ENCODE measurements around the gene CDC42EP1. TPM values are rescaled to one million over a fixed set of nuclear protein-coding genes. Genes with fewer than 3 reads are reported as not detected.
A peak's percentile ranks its signal among the peaks of the same experiment; 100 is the strongest.

CDC42EP1 gene
- total RNA-seq, 1 experiment from 2014 or later: 43.9 TPM

DNA sequence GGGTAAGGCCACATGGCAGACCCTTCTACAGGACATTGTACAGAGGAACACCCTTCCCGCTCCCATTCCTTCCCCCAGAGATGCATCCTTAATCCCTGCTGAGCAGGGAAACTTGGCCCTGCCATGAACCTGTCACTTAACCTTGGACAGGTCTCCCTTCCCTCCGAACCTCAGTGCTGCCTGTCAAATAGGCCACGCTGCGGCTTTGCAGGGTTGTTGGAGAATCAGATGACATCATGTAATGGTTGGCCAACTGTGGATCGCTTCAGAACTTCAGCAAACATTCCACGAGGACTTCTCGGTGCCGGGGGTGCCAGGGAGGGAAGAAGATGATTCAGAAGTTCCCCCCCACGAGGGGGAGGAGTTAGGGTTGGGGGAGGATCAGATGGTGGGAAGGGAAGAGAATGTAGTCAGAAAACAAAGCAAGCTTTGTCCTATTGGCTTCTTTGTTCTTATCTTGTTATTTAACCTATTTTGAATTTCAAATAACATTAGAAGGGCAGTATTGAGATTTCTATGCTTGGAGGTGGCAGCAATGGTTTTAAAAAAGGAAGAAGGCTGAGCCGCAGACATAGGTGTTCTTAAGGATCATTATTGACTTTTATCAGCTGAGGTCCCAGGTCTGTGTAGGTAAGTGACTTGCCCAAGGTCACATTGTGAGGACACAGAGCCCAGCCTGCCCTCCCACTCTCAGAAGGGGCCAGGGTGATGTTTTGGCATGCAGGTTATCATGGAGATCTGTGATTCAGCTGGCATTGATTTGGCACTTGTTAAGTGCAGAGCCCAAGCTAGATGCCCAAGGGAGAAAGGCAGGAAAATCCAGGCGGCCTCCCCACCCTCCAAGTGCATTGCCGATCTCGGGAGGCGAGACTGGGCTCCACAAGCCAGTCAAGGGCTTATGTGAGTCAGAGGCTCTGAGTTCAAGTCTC is 3.1 kb downstream of the CDC42EP1 start:
- peak; percentile 92 for DNase-seq
- Histone ChIP-seq H3K4me3 (ENCODE audit: low read length) (peak overlapping the region; percentile 44; the same call in 1 of the 2 replicates), H3K9me2 (replicated peaks; ENCODE audit: low read length) (no peaks in the 10 kb centered on the region), H2AFZ (ENCODE audit: low read length) (no peak overlapping the region), H3F3A (ENCODE audit: low read length, unreplicated experiment) (peaks cover 5% of the 10 kb centered on the region), H3K36me3 (ENCODE audit: low read depth, low read length) (peaks cover 8% of the 10 kb centered on the region), H3K9me3 (ENCODE audit: low read length) (no peaks in the 10 kb centered on the region), H3K79me2 (ENCODE audit: low read length) (peaks cover 63% of the 10 kb centered on the region), H3K27me3 (ENCODE audit: low read length) (no peaks in the 10 kb centered on the region), H3K27ac (ENCODE audit: low read length) (peak overlapping the region; percentile 75), H3K4me2 (ENCODE audit: low read length) (peak overlapping the region; percentile 99), H3K9ac (ENCODE audit: low read length) (peak overlapping the region; percentile 15; the same call in 1 of the 2 replicates), H4K20me1 (ENCODE audit: low read length) (peaks cover 17% of the 10 kb centered on the region), H3K4me1 (ENCODE audit: insufficient read depth, low read length) (peaks cover 50% of the 10 kb centered on the region)
- peak; percentile 47 for ATAC-seq
- POLR2A ChIA-PET (ENCODE audit: unreplicated experiment): interaction anchor here (0.7 to 0.9 kb wide), 2 partner anchors 21 to 232 kb away, joined by 3 to 6 read pairs; no protein-coding TSS in a partner anchor
- TF ChIP-seq, protein P1, sequence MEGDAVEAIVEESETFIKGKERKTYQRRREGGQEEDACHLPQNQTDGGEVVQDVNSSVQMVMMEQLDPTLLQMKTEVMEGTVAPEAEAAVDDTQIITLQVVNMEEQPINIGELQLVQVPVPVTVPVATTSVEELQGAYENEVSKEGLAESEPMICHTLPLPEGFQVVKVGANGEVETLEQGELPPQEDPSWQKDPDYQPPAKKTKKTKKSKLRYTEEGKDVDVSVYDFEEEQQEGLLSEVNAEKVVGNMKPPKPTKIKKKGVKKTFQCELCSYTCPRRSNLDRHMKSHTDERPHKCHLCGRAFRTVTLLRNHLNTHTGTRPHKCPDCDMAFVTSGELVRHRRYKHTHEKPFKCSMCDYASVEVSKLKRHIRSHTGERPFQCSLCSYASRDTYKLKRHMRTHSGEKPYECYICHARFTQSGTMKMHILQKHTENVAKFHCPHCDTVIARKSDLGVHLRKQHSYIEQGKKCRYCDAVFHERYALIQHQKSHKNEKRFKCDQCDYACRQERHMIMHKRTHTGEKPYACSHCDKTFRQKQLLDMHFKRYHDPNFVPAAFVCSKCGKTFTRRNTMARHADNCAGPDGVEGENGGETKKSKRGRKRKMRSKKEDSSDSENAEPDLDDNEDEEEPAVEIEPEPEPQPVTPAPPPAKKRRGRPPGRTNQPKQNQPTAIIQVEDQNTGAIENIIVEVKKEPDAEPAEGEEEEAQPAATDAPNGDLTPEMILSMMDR (conservative IDR thresholded peaks at IDR 0.05; ENCODE audit: low read depth, low read length): no peak
- no peak for TF ChIP-seq EZH2 (IDR thresholded peaks at IDR 0.05; ENCODE audit: low read length, unreplicated experiment)
- TF ChIP-seq EZH2phosphoT487 (IDR thresholded peaks at IDR 0.05; ENCODE audit: borderline replicate concordance, low read length): no peak
- CTCF ChIA-PET: interaction anchor here (0.6 to 1.0 kb wide), 2 partner anchors 21 to 581 kb away, joined by 3 read pairs; no protein-coding TSS in a partner anchor
- BruUV-seq (replicated peaks): TSS peak; percentile 14
- intact Hi-C loops (cut with micrococcal nuclease): no loop called here

DNA sequence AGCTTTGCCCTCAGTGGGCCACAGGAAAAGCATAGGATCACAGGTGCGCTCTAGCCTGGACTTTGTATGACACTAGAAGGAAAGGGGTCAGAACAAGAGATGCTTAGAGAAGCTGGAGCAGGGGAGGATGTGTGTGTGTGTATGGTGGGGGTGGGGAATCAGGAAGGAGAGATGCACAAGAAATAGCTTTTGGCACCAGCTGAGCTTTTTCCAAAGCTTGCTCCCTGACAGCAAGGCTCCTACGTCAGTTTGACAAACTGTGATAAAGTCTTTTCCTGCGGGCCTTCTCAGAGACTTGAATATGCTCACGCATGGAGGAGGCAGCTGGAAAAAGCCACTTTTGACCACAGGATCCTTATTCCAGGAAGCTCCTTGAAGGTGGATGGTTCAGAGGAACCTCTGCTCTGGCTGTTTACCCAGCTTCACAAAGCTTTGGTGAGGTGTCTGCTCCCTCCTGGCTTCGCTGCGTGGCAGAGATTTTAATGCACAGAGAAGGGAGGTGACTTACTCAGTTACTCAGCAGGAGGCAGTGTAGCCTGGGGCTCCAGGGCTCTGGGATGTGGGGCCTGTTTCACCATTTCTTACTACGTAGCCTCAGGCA is 3.9 kb downstream of the CDC42EP1 start:
- Histone ChIP-seq H3K36me3 (ENCODE audit: low read depth, low read length) (peaks cover 8% of the 10 kb centered on the region), H3K4me3 (ENCODE audit: low read length) (peak overlapping the region; percentile 44; the same call in 1 of the 2 replicates), H3K9me2 (replicated peaks; ENCODE audit: low read length) (no peaks in the 10 kb centered on the region), H3K4me2 (ENCODE audit: low read length) (peak overlapping the region; percentile 99), H3K9me3 (ENCODE audit: low read length) (no peaks in the 10 kb centered on the region), H3F3A (ENCODE audit: low read length, unreplicated experiment) (peaks cover 5% of the 10 kb centered on the region), H3K9ac (ENCODE audit: low read length) (peak overlapping the region; percentile 15; the same call in 1 of the 2 replicates), H4K20me1 (ENCODE audit: low read length) (peaks cover 17% of the 10 kb centered on the region), H2AFZ (ENCODE audit: low read length) (no peak overlapping the region), H3K27ac (ENCODE audit: low read length) (peak overlapping the region; percentile 75), H3K79me2 (ENCODE audit: low read length) (peaks cover 63% of the 10 kb centered on the region), H3K4me1 (ENCODE audit: insufficient read depth, low read length) (peaks cover 50% of the 10 kb centered on the region), H3K27me3 (ENCODE audit: low read length) (no peaks in the 10 kb centered on the region)
- CTCF ChIA-PET: interaction anchor here (1.0 kb wide), 1 partner anchor 22 kb away, joined by 3 read pairs; no protein-coding TSS in a partner anchor
- ATAC-seq (no peak), DNase-seq (no peak)
- intact Hi-C loops (cut with micrococcal nuclease): no loop called here
- BruUV-seq (replicated peaks): no TSS peak
- TF ChIP-seq EZH2 (IDR thresholded peaks at IDR 0.05; ENCODE audit: low read length, unreplicated experiment): no peak
- TF ChIP-seq EZH2phosphoT487 (IDR thresholded peaks at IDR 0.05; ENCODE audit: borderline replicate concordance, low read length): no peak
- TF ChIP-seq, protein P1 (conservative IDR thresholded peaks at IDR 0.05; ENCODE audit: low read depth, low read length): no peak
- POLR2A ChIA-PET (ENCODE audit: unreplicated experiment): interaction anchor here (0.9 kb wide), 1 partner anchor 22 kb away, joined by 3 read pairs; no protein-coding TSS in a partner anchor
